Measurements from ENCODE around the gene CFB. TPM values are rescaled to one million over a fixed set of nuclear protein-coding genes. Genes with fewer than 3 reads are reported as not detected.

The CFB gene
- total and polyA plus RNA-seq, 2 of the 13 experiments (the other 11 are each of a cell fraction or from before 2014, with no cell fraction given): 171 to 513 TPM

DNA sequence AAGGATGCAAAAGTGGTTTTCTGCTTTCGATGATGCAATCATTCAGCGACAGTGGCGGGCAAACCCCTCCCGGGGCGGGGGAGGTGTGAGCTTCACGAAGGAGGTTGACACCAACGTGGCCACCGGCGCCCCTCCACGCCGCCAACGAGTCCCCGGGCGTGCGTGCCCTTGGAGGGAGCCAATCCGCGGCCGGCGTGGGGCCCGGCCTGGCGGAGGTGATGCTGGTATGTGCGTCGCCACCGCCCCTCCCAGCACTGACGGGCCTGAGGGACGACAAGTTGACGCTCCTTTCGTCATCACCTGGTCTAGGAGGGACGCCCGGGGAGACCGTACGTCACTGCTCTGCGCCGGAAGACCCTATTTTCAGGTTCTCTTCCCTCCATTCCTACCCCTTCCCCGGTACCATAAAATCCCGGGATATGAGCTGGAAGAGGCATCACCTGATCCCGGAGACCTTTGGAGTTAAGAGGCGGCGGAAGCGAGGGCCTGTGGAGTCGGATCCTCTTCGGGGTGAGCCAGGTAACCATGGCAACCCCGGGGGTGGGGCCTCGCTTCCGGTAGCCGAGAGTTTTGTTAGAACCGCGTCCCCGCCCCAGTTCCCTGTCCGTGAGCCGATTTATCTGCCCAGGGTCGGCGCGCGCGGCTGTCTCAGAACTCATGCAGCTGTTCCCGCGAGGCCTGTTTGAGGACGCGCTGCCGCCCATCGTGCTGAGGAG, 26.3 kb downstream of the CFB start, which contains the start of gene DXO (continued):
- TF ChIP-seq, protein P1, sequence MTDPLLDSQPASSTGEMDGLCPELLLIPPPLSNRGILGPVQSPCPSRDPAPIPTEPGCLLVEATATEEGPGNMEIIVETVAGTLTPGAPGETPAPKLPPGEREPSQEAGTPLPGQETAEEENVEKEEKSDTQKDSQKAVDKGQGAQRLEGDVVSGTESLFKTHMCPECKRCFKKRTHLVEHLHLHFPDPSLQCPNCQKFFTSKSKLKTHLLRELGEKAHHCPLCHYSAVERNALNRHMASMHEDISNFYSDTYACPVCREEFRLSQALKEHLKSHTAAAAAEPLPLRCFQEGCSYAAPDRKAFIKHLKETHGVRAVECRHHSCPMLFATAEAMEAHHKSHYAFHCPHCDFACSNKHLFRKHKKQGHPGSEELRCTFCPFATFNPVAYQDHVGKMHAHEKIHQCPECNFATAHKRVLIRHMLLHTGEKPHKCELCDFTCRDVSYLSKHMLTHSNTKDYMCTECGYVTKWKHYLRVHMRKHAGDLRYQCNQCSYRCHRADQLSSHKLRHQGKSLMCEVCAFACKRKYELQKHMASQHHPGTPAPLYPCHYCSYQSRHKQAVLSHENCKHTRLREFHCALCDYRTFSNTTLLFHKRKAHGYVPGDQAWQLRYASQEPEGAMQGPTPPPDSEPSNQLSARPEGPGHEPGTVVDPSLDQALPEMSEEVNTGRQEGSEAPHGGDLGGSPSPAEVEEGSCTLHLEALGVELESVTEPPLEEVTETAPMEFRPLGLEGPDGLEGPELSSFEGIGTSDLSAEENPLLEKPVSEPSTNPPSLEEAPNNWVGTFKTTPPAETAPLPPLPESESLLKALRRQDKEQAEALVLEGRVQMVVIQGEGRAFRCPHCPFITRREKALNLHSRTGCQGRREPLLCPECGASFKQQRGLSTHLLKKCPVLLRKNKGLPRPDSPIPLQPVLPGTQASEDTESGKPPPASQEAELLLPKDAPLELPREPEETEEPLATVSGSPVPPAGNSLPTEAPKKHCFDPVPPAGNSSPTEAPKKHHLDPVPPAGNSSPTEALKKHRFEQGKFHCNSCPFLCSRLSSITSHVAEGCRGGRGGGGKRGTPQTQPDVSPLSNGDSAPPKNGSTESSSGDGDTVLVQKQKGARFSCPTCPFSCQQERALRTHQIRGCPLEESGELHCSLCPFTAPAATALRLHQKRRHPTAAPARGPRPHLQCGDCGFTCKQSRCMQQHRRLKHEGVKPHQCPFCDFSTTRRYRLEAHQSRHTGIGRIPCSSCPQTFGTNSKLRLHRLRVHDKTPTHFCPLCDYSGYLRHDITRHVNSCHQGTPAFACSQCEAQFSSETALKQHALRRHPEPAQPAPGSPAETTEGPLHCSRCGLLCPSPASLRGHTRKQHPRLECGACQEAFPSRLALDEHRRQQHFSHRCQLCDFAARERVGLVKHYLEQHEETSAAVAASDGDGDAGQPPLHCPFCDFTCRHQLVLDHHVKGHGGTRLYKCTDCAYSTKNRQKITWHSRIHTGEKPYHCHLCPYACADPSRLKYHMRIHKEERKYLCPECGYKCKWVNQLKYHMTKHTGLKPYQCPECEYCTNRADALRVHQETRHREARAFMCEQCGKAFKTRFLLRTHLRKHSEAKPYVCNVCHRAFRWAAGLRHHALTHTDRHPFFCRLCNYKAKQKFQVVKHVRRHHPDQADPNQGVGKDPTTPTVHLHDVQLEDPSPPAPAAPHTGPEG (CRISPR knock-in tag; IDR thresholded peaks at IDR 0.05): no peak; the same call in 1 of the 2 replicates
- TF ChIP-seq TP53 (CRISPR knock-in tag; conservative IDR thresholded peaks at IDR 0.05): no peak
- no peak for TF ChIP-seq NR2F2 (IDR thresholded peaks at IDR 0.05; ENCODE audit: borderline replicate concordance, low read depth)
- no peak; the same call in 1 of the 2 replicates for TF ChIP-seq REXO4 (CRISPR knock-in tag; IDR thresholded peaks at IDR 0.05; ENCODE audit: borderline replicate concordance)
- TF ChIP-seq ZFP36 (IDR thresholded peaks at IDR 0.05; ENCODE audit: borderline replicate concordance, low read depth, low read length, partially characterized antibody): no peak
- TF ChIP-seq, protein P2, sequence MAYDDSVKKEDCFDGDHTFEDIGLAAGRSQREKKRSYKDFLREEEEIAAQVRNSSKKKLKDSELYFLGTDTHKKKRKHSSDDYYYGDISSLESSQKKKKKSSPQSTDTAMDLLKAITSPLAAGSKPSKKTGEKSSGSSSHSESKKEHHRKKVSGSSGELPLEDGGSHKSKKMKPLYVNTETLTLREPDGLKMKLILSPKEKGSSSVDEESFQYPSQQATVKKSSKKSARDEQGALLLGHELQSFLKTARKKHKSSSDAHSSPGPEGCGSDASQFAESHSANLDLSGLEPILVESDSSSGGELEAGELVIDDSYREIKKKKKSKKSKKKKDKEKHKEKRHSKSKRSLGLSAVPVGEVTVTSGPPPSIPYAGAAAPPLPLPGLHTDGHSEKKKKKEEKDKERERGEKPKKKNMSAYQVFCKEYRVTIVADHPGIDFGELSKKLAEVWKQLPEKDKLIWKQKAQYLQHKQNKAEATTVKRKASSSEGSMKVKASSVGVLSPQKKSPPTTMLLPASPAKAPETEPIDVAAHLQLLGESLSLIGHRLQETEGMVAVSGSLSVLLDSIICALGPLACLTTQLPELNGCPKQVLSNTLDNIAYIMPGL (CRISPR knock-in tag; IDR thresholded peaks at IDR 0.05; ENCODE audit: borderline replicate concordance in 1 of 2, low read depth in 1 of 2): peak; percentile 76 to 84; a peak in 3 of 4 replicates
- TF ChIP-seq SUZ12 (IDR thresholded peaks at IDR 0.05; ENCODE audit: low read depth, low read length): 0 out of 2 replicates have a peak, but pooled peaks have one; percentile 2
- TF ChIP-seq ZNF569 (CRISPR knock-in tag; IDR thresholded peaks at IDR 0.05; ENCODE audit: borderline replicate concordance): no peak
- TF ChIP-seq, protein P3, sequence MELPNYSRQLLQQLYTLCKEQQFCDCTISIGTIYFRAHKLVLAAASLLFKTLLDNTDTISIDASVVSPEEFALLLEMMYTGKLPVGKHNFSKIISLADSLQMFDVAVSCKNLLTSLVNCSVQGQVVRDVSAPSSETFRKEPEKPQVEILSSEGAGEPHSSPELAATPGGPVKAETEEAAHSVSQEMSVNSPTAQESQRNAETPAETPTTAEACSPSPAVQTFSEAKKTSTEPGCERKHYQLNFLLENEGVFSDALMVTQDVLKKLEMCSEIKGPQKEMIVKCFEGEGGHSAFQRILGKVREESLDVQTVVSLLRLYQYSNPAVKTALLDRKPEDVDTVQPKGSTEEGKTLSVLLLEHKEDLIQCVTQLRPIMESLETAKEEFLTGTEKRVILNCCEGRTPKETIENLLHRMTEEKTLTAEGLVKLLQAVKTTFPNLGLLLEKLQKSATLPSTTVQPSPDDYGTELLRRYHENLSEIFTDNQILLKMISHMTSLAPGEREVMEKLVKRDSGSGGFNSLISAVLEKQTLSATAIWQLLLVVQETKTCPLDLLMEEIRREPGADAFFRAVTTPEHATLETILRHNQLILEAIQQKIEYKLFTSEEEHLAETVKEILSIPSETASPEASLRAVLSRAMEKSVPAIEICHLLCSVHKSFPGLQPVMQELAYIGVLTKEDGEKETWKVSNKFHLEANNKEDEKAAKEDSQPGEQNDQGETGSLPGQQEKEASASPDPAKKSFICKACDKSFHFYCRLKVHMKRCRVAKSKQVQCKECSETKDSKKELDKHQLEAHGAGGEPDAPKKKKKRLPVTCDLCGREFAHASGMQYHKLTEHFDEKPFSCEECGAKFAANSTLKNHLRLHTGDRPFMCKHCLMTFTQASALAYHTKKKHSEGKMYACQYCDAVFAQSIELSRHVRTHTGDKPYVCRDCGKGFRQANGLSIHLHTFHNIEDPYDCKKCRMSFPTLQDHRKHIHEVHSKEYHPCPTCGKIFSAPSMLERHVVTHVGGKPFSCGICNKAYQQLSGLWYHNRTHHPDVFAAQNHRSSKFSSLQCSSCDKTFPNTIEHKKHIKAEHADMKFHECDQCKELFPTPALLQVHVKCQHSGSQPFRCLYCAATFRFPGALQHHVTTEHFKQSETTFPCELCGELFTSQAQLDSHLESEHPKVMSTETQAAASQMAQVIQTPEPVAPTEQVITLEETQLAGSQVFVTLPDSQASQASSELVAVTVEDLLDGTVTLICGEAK (IDR thresholded peaks at IDR 0.05): peak; percentile 83
- TF ChIP-seq, protein P3 (CRISPR knock-in tag; IDR thresholded peaks at IDR 0.05): peak; percentile 75
